ENCODE data around the gene MCF2L. TPM values are rescaled to one million over a fixed set of nuclear protein-coding genes. Genes with fewer than 3 reads are reported as not detected.

The MCF2L gene
- total RNA-seq, 1 experiment from 2014 or later = 53.2 TPM

GRCh38 chr13:113080901-113081521, 112.0 kb downstream of the MCF2L start:
- no peak for DNase-seq (ENCODE audit: low spot score)

- DNase-seq (ENCODE audit: low spot score) = no peak
Observed at GRCh38 chr13:113082198-113083021, 113.4 kb downstream of the MCF2L start.

DNA sequence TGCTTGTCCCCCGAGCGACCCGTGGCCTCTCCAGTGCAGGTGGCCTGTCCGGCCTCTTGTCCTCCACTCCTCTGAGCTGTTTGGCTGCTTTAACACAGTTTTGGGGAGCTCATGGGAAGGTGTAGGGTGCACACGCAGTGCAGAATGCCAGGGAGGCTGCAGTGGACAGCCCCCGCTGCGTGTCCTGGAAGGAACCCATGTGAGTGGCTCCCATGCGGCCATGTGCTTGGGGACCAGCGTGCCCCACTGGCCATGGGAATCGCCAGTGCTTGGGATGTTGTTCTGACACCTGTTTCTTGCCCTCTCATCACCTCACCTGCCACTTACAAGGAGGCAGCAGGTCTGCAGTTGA, 114.0 kb downstream of the MCF2L start:
- no peak for DNase-seq (ENCODE audit: low spot score)

DNA sequence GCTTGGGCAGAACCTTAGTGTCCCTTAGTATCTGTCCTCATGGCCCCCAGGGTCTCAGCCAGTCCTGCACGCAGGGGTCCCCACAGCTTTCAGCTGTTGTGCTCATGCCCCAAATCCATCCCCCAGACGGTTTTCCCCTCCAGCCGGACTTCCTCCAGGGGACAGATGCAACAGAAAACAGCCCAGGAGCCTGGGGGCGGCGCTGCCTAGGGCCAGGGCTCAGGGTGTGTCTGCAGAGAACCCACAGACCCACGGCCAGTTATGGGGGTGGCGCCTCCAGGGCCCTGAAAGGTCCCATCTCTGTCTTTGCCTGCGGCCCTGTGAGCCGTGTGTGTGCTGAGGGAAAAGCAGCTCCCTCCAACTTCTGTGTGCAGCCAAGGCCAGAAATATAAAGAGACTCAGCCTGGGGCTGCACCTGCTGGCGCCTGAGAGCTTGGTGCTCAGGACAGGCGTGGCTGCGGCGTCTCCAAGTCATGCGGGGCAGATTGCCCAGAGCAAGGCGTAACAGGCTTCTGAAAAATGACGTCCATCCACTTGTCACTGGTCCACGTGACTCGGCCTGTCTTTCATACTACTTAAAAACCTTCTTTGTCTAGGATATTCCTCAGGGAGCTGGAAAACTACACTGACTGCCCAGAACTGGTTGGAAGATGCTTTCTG, 114.5 kb downstream of the MCF2L start:
- DNase-seq (ENCODE audit: low spot score) = no peak

DNA sequence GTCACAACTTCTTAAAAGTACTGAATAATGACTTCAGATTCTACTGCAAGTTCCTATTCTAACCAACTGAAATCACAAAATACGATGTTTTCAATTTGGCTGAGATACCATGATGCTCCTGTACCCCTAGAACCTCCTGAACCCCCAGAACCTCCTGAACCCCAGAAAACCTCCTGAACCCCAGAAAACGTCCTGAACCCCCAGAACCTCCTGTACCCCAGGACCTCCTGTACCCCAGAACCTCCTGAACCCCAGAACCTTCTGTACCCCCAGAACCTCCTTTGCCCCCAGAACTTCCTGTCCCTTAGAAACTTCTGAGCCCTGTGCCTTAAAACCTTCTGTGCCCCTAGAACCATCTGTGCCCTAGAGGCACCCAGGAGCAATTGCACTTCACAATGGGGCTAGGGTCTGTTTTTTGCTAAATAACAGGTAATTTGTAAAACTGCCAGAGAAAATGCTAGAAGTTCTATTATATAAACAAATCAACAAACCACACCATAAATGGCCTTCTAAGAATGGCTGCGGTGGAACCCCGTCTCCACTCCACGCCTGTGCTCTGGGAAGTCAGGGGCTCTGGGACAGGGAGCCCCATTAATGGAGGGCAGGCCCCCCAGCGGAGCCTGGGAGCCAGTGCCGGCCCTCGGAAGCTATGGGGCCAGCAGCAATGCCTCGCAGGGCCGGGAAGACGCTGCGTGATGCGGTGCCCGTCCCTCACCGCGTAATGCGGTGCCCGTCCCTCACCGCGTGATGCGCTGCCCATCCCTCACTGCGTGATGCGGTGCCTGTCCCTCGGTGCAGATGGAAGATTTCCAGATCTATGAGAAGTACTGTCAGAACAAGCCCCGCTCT, 115.3 kb downstream of the MCF2L start:
- no peak for DNase-seq (ENCODE audit: low spot score)

GRCh38 chr13:113084943-113085540, 116.0 kb downstream of the MCF2L start:
- no peak for DNase-seq (ENCODE audit: low spot score)

- DNase-seq (ENCODE audit: low spot score) = no peak
Observed at GRCh38 chr13:113086031-113086750, 117.2 kb downstream of the MCF2L start.

GRCh38 chr13:113086991-113087922, 118.2 kb downstream of the MCF2L start:
- no peak for DNase-seq (ENCODE audit: low spot score)

DNA sequence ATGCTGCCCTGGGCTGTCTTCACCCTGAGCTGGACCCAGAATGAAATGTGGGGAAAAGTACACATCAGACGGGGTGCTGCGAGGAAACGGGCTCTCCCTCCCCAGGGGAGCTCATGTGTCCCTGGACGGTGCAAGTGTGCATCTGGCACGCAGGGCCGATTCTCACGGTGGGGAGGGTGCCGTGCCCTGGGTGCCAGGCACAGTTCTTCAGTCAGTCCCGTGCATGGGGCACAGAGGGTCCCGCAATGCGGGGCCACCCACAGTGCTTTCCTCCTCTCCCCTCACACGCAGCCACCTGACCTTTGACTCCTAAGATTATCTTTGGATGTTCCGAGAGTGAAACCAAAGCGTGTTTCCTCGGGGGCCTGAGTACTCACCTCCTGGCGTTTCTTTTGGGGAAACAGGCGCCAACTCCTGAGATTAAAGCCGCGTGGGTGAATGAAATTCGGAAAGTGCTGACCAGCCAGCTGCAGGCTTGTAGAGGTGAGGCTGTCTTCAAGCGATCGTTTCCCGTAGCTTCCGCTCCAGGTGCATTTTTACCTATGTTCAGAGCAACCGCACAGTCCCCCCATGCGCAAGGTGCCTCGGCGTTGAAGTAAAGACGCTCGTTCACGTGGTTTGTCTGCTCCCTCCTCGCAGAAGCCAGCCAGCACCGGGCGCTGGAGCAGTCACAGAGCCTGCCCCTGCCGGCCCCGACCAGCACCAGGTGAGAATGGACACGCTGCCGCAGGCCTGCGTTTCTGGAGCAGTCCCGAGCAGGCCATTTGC, 119.1 kb downstream of the MCF2L start:
- DNase-seq (ENCODE audit: low spot score) = no peak

GRCh38 chr13:113088691-113089020, 119.6 kb downstream of the MCF2L start:
- DNase-seq (ENCODE audit: low spot score) = no peak

DNA sequence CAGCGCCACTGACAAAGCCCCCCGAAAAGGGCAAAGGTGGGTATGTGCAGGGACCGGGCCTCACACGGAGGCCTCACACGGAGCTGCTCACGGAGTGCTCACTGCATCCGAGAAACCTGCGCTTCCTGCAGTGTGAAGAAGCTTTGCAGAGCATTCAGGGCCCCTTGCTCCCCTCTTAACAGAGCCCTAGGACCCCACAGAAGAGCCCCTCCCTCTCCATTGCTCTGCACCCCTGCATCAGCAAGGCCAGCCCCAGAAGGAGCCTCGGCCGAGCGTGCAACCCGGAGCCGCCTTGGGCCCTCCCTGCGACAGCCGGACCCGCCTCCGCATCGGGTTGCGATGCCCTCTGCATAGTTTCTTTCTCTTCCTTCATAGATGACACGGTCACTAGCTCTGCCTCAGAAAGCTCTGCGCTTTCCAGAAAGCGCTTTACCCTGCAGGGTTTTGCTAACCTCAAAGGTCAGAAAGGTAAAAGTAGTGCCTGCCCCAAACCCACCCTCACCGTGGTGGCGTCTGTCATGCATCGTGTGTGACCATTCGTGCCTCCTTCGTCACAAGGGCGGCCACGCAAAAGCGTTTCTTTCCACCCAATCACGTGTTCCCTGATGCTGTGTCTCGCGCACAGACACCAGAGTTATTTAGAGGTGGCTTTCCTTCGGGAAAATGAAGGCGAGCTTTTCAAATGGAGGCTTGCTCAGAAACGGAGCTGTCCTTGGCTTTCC, 120.8 kb downstream of the MCF2L start:
- DNase-seq (ENCODE audit: low spot score) = no peak

DNA sequence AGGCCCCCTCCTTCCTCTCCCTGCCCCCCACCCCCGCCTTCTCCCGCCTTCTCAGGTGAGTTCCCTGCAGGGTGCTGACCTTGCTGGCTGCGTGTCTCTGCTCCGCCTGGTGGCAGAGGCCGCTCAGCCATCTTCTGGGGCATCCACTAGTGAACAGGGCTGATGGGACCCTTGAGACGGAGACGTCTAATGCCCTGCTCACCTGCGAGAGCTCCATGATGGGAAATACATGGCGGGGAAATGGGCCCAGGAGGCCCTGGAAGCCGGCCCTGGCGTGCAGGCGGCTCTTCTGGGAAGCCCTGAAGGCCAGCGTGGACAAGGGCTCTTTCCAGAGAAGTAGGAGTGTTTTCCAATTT, 121.4 kb downstream of the MCF2L start:
- no peak for DNase-seq (ENCODE audit: low spot score)

- DNase-seq (ENCODE audit: low spot score) = no peak
Observed at GRCh38 chr13:113090806-113091205, 121.8 kb downstream of the MCF2L start.

DNA sequence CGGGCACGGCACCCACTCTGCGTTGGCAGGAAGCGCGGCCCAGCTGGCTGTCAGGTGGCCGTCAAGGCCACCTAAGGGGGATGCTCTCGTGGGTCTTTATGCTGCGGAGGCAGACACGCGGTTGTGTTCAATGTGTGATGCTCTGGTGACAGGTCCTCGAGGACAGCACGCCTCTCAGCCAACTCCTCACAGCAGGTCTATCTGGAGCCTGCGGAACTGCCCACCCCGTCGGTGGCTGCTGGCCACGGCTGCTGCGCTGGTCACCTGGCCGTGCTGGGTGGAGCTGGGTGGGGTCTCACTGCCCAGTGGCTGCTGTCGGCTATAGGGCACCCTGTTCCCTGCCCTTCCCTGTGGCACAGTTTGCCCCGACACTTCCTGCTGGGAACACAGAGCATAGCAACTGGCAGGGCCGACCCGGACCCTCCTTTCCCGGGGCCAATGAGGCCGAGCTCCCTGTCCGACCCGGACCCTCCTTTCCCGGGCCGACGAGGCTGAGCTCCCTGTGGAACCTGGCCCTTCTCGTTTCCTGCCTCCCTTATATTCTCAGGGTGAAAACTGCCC, 122.3 kb downstream of the MCF2L start:
- no peak for DNase-seq (ENCODE audit: low spot score)

- no peak for DNase-seq (ENCODE audit: low spot score)
Observed at GRCh38 chr13:113091891-113092775, 123.1 kb downstream of the MCF2L start.

- DNase-seq (ENCODE audit: low spot score) = no peak
Observed at GRCh38 chr13:113092776-113093579, 124.0 kb downstream of the MCF2L start.

All from HT-29 (cell line).